ENCODE data around the gene TTN. TPM values are rescaled to one million over a fixed set of nuclear protein-coding genes. Genes with fewer than 3 reads are reported as not detected.

TTN gene
- total RNA-seq, 4 donors from 2014 or later = 7.6 to 104 (median 10.6) TPM

DNA sequence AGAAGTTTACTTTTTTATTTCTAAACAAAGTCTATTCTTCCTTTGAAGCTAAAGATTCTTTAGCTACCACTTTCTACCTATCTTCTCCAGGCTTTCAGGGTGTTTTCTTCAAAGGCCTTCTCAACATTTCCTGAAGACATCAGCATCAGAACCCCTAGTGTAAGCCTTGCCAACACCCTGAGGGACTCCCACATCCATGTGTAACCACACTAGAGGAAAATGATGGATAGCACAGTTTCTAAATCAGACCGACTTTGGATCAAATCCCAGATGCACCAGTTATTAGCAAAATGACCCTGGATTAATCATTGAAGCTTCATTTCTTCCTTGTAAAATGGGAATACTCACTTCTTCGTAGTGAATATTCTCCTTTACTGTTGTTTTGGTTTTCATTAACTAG lies 4.7 kb upstream of the TTN start:
- H3K4me1 ChIP-seq = no peaks in the 10 kb centered on the region
- no peak overlapping the region for H3K27ac ChIP-seq
- no peaks in the 10 kb centered on the region for H3K36me3 ChIP-seq
- no peak overlapping the region for H3K4me3 ChIP-seq
- TF ChIP-seq CTCF (IDR thresholded peaks at IDR 0.05) (no peak), POLR2A (IDR thresholded peaks at IDR 0.05) (no peak)
- H3K9me3 ChIP-seq = no peaks in the 10 kb centered on the region
- H3K27me3 ChIP-seq = no peaks in the 10 kb centered on the region
- DNase-seq = no peak

DNA sequence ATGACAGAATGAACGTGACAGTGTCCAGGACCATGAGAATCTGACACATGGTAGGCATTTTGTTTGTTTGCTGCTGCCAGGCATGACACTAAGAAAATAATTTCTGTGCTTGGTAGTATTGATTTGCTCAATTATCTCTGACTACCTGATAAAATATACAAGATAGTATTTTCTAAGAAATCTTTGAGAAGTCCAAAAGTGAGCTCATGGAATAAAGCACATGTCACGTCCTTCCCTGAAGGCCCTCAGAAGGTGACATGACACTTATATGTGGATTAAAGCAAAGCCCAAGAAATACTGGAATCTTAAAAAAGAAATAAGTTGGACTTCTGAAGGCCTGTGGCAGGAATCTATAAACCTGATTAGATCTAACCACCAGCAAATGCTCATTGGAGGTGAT lies 3.8 kb upstream of the TTN start:
- H3K9me3 ChIP-seq = no peaks in the 10 kb centered on the region
- TF ChIP-seq CTCF (IDR thresholded peaks at IDR 0.05) = no peak
- TF ChIP-seq POLR2A (IDR thresholded peaks at IDR 0.05) = no peak
- no peak overlapping the region for H3K27ac ChIP-seq
- no peaks in the 10 kb centered on the region for H3K27me3 ChIP-seq
- DNase-seq = no peak
- H3K36me3 ChIP-seq = no peaks in the 10 kb centered on the region
- H3K4me3 ChIP-seq = no peak overlapping the region
- no peaks in the 10 kb centered on the region for H3K4me1 ChIP-seq

- no peak for TF ChIP-seq POLR2A (IDR thresholded peaks at IDR 0.05)
- TF ChIP-seq CTCF (IDR thresholded peaks at IDR 0.05) = no peak
- H3K36me3 ChIP-seq = no peaks in the 10 kb centered on the region
- no peak overlapping the region for H3K4me3 ChIP-seq
- no peaks in the 10 kb centered on the region for H3K4me1 ChIP-seq
- no peak overlapping the region for H3K27ac ChIP-seq
- DNase-seq = no peak
- H3K27me3 ChIP-seq = no peaks in the 10 kb centered on the region
- no peaks in the 10 kb centered on the region for H3K9me3 ChIP-seq
Observed at GRCh38 chr2:178810422-178810821, 3.2 kb upstream of the TTN start.

GRCh38 chr2:178806543-178806942 lies 680 bp downstream of the TTN start:
- no peak overlapping the region for H3K4me3 ChIP-seq
- DNase-seq = no peak
- no peak overlapping the region for H3K27ac ChIP-seq
- H3K36me3 ChIP-seq = no peaks in the 10 kb centered on the region
- no peaks in the 10 kb centered on the region for H3K9me3 ChIP-seq
- no peaks in the 10 kb centered on the region for H3K27me3 ChIP-seq
- TF ChIP-seq POLR2A (IDR thresholded peaks at IDR 0.05) (no peak), CTCF (IDR thresholded peaks at IDR 0.05) (no peak)
- no peaks in the 10 kb centered on the region for H3K4me1 ChIP-seq

- H3K4me1 ChIP-seq = no peaks in the 10 kb centered on the region
- H3K4me3 ChIP-seq = no peak overlapping the region
- no peaks in the 10 kb centered on the region for H3K27me3 ChIP-seq
- no peak for DNase-seq
- H3K27ac ChIP-seq = no peak overlapping the region
- TF ChIP-seq CTCF (IDR thresholded peaks at IDR 0.05) (no peak), POLR2A (IDR thresholded peaks at IDR 0.05) (no peak)
- no peaks in the 10 kb centered on the region for H3K9me3 ChIP-seq
- H3K36me3 ChIP-seq = no peaks in the 10 kb centered on the region
Observed at GRCh38 chr2:178805457-178805856, 1.8 kb downstream of the TTN start.

GRCh38 chr2:178804791-178805190 lies 2.4 kb downstream of the TTN start:
- H3K27me3 ChIP-seq = no peaks in the 10 kb centered on the region
- DNase-seq = no peak
- no peaks in the 10 kb centered on the region for H3K36me3 ChIP-seq
- no peaks in the 10 kb centered on the region for H3K9me3 ChIP-seq
- no peak for TF ChIP-seq POLR2A (IDR thresholded peaks at IDR 0.05)
- peak in 5 of 6 experiments; percentile 38 to 52 (median 45) for TF ChIP-seq CTCF (IDR thresholded peaks at IDR 0.05)
- H3K27ac ChIP-seq = no peak overlapping the region
- no peaks in the 10 kb centered on the region for H3K4me1 ChIP-seq
- H3K4me3 ChIP-seq = no peak overlapping the region
